Sciatic nerve (tissue), 2 donors: ENCODE data around the gene TBC1D1. TPM values are rescaled to one million over a fixed set of nuclear protein-coding genes. Genes with fewer than 3 reads are reported as not detected.

Source experiments
- ATAC-seq: fragments of 200-7000 bp; cut with Tn5 transposase; one replicate; pipeline ENCODE4 v1.9.1; 2020; ENCODE audit warnings: mild to moderate bottlenecking, moderate library complexity
- DNase-seq: peaks from one replicate; pipeline ENCODE4 v3.0.0-alpha.2; 2020; ENCODE audit warnings: low spot score
- intact Hi-C: fragments of 100-400 bp; cut with DNase I; formaldehyde crosslinking; loops from one replicate; pipeline ENCODE4 v1.14.2; 2022
- total RNA-seq: library from RNA; stranded (reverse); fragmentation: NEBNext Ultra II Directional; extraction: Animal tissue kit (Norgen Biotek cat#: 25700); gene quantifications from one replicate; pipeline ENCODE4 v1.2.1, GENCODE V29; 2021
- donor health status: DM: no; HTN: no; CAD: no.
- donor health status: DM: no; HTN: no; CAD: no.

The TBC1D1 gene
- total RNA-seq, 1 donor from 2014 or later: 48.0 TPM

DNA sequence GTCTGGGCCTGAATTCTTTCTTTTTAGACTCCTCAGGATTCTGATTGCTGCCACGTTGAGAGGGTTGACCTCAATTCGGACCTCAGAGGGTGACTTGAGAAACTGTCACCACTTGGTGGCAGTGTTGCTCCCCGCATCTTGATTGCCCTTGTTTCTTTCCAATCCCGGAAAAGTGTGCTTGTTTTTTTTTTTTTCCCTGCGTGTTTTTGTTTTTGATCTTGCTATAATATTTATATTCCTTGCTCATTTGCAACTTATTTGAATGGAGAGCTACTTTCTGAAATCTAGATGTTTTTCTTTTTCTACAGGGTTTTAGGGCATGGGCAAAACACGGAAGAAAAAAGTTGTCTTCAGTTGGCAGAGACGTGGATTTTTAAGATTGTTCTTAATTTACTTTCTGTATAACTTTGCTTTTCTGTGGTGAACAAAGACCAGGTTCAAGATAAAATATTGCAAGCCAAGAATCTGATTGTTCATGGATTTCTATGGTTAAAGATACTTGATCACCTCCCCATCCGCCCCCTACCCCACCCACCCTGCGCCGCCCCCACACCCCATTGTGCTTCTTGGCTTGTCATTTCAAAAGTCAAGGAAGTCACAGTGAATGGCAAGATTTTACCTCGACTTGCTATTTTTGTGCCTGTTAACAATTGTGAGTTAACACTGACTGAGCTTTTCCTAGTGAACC is 171.3 kb downstream of the TBC1D1 start:
- peak; percentile 88 for ATAC-seq
- intact Hi-C loops: loop anchor here (10.0 kb wide), 2 partner anchors 253 to 613 kb away; no protein-coding TSS in a partner anchor
- peak; percentile 90 for DNase-seq

DNA sequence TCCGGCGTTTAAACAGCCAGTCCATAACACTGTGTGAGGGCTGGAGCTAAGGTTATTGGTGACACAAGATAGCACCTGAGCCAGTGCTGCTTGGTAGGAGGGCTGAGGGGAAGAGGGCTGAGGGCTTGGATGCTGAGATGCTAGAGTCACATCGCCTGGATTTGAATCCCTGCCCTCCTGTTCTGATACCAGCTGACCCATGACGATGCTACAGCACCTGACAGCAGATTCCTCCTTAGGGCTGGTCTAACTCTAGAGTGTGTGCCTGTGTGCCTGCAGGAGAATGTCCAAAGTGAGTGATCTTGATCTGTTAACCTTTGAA is 171.9 kb downstream of the TBC1D1 start:
- intact Hi-C loops: loop anchor here (10.0 kb wide), 2 partner anchors 252 to 612 kb away; no protein-coding TSS in a partner anchor
- peak; percentile 85 for ATAC-seq
- DNase-seq: no peak

DNA sequence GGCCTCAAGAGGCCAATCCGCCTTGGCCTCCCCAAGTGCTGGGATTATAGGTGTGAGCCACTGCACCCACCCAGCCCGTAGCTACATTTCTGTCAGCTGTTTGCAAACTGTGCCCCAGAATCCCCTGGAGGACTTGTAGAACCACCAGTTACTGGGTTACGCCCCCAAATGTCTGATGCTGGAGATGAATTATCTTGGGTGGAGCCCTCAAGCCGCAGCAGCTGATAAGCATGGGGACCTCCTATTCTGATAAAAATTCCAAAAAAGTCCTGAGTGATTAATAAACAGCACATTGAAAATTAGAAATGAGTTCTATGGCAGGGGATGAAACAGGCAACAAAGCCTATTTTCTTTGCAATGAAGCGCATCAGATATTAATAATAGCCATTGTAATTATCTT is 174.3 kb downstream of the TBC1D1 start:
- intact Hi-C loops: loop anchor here (10.0 kb wide), 2 partner anchors 250 to 610 kb away; no protein-coding TSS in a partner anchor
- DNase-seq: no peak

DNA sequence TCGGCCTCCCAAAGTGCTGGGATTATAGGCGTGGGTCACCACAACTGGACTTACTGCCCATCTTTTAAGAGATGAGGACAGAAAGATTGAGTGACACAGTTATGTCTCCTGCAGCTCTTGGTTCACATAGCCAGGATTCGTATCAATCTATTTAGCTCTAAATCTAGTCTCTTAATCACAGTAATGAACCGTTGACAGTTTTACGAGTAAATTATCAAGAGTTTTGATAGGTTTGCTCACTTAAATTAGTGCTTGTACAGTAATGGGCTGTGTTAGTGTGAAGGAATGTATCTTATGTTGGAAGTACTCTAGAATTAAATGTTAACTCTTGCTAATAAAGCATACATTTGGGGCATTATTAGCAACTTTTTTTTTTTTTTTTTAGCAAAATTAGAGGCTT is 175.0 kb downstream of the TBC1D1 start:
- intact Hi-C loops: loop anchor here (10.0 kb wide), 2 partner anchors 249 to 609 kb away; no protein-coding TSS in a partner anchor
- DNase-seq (no peak), ATAC-seq (no peak)

More for the DNA sequence above, 174.3 kb downstream of the TBC1D1 start:
- no peak for ATAC-seq

DNA sequence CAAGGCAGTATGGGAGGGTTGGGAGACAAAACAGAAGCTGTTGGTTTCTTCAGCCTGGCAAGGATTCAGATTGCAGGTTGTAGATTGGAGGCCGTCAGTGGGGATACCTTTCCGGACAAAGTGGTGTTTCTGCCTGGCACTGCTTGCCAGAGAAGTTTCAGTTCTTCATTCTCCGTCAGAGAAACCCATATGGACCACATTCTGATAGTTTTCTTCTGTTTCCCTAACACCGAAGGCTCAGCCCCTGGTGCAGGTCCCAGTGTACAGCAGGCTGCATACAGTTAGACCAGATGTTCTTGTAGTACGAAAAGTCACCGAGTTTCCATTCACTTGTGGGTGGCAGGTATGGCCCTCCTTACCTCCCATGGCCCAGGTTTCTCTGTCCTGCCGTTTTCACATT is 176.6 kb downstream of the TBC1D1 start:
- no peak for ATAC-seq
- intact Hi-C loops: loop anchor here (10.0 kb wide), 2 partner anchors 247 to 607 kb away; no protein-coding TSS in a partner anchor
- no peak for DNase-seq

DNA sequence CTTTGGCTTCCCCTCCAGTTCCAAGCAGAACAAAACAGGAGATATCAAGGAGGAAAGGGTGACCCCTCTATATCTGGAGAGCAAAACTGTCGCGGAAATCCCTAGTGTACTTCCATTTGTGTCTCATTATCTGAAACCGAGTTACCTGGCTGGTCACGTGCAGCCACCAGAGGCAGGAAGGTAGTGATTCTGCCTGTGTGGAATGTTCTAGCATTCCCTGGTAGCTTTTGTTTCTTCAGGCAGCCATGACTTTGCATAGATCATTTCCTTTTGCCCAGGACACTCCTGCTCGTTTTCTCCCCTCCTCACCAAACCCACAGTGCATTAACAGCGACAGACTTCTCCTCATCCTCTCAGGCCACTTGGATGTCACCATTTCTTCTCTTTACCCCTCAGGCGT is 177.2 kb downstream of the TBC1D1 start:
- DNase-seq (no peak), ATAC-seq (no peak)
- intact Hi-C loops: loop anchor here (10.0 kb wide), 2 partner anchors 247 to 607 kb away; no protein-coding TSS in a partner anchor

DNA sequence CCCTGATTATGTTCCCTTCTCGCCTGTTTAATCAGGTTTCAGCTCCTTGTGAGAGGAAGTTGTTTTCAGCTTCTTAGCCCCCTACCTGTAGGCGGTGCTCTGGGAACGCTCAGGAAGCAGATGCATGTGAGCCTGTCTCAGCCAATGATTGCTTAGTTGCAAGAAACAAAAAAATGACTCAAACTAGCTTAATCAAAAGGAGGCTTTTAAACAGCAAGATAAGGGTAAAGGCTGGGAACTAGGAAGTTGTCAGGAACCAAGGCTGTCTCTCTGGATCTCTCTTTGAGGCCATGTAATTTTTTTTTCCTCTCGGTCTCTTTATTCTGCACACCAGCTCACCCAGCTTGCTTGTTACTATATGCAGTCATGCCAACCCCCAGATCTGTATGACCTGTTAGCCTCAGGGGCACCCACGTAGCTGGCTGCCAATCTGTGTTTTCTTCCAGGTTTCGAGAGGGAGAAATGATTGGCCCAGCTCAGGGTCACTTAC is 178.4 kb downstream of the TBC1D1 start:
- DNase-seq (no peak), ATAC-seq (peak; percentile 85)
- intact Hi-C loops: loop anchor here (10.0 kb wide), 2 partner anchors 245 to 605 kb away; no protein-coding TSS in a partner anchor

DNA sequence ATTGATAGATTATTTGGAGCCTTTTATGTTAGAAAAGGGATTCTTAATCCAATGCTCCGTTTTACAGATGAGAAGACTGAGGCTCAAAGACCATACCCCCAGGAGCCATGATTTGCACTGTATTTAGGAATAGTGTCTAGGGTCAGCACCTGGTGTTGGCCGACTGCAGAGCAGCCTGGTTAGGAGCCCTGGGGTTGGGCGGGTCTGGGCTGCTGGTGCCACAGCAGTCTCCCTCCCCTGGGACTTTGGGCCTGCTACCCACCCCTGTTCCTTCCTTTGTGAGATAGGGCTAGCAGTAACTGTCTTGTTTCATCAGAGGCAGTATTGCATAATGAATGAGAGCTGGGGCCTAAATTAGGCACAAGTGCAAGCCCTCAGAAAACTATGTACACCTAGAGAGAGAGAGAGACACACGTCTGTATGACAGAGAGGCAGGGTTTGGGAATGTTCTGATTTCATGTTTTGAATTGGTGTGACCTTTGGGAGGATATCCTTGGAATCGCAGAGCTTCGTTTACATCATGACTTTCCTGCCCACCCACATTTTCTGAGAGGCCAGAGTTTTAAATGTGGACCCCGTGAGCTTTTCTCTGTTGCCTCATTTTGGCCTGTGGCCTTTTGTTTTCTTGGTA is 181.0 kb downstream of the TBC1D1 start:
- peak; percentile 72 for ATAC-seq
- DNase-seq: no peak

DNA sequence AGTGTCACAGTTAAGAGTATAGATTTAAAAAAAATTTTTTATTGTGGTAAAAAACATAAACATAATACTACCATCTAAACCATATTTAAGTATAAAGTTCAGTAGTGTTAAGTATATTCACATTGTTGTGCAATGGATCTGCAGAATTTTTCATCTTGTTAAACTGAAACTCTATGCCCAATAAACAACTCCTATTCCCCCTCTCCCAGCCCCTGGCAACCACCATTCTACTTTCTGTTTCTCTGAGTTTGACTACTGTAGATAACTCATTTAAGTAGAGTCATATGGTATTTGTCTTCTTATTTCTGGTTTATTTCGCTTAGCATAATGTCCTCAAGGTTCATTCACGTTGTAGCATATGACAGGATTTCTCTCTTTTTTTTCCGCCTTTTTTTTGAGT is 181.7 kb downstream of the TBC1D1 start:
- DNase-seq: no peak
- ATAC-seq: no peak
- intact Hi-C loops: loop anchor here (5.0 kb wide), 1 partner anchor 90 kb away; no protein-coding TSS in a partner anchor

More for the DNA sequence above, 181.0 kb downstream of the TBC1D1 start:
- intact Hi-C loops: loop anchor here (5.0 kb wide), 1 partner anchor 90 kb away; no protein-coding TSS in a partner anchor

DNA sequence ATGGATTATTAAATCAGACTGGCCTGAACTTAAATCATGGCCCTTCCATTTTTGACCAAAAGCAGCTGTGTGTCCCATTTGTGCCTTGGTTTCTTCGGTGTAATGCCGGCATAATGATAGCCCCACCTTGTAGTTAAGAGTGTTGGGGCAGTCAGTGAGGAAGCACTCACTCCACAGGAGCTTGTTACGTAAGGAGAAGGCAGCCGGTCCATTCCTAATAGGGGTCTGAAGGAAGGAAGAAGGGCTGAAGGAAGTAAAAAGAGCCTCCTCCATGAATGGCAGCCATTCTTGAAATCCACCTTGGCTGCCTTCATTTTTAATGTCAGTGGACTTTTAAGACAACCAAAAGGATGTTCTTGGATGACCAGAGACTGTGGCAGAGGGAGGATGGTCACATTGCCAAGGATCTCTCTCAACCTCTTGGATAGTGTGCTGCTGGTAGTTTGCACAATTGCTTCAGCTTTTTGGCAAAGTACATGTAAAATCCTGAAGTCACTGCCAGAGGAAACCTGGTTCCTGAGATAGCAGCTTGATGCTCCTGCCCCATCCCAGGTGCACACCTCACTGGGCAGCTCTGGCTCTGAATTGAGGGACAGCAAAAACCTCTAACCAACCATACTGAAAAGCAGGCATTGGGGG is 182.8 kb downstream of the TBC1D1 start:
- intact Hi-C loops: loop anchor here (5.0 kb wide), 1 partner anchor 89 kb away; no protein-coding TSS in a partner anchor
- ATAC-seq (no peak), DNase-seq (no peak)

DNA sequence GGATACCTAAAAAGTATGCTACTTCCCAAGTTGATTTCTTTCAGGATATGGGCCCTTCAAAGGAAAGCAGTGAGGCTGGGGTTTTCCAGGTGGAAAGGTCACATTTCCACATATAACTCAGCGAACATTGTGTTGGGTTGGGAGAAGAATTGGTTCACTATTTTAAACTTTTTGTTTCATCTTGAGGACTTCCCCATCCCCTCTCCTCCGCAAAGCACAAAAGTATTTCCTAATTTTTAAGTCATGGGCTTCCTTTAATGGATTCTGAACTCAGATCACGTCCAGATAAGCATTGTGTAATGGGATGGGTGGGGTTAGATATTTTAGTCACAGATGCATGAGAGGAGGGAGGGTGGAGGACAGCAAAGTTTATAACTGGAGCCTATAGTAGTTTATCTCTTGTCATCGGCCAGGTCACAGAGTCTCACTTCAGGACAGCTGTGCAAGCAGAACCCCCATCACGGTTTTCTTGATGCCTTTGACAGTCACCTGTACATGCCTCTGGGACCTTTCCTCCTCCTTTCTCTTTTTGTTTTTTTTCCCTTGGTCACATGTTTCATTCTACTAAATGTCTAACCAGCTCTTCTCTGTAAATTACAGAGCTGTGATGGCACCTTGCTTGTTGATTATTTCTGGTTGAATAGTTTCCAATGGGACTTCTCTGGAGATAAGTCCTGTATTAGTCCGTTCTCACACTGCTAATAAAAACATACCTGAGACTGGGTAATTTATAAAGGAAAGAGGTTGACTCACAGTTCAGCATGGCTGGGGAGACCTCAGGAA is 184.7 kb downstream of the TBC1D1 start:
- intact Hi-C loops: no loop called here
- DNase-seq (no peak), ATAC-seq (peak; percentile 65)

DNA sequence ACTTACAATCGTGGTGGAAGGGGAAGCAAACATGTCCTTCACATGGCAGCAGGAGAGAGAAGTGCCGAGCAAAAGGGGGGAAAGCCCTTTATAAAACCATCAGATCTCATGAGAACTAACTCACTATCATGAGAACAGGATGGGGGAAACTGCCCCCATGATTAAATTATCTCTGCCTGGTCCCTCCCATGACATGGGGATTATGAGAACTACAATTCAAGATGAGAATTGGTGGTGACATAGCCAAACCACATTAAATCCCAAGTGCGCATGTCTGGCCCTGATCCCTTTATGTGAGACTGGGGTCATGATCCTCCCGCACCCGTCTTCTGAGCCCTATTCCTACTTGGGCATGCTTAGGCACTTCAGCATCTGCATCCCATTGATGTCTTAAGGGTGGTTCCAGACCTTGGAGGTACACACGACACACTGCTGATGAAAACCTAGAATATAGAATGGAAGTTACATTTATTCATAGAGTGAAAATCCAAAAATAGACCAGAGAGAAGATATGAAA is 185.3 kb downstream of the TBC1D1 start:
- ATAC-seq (no peak), DNase-seq (no peak)
- intact Hi-C loops: no loop called here

DNA sequence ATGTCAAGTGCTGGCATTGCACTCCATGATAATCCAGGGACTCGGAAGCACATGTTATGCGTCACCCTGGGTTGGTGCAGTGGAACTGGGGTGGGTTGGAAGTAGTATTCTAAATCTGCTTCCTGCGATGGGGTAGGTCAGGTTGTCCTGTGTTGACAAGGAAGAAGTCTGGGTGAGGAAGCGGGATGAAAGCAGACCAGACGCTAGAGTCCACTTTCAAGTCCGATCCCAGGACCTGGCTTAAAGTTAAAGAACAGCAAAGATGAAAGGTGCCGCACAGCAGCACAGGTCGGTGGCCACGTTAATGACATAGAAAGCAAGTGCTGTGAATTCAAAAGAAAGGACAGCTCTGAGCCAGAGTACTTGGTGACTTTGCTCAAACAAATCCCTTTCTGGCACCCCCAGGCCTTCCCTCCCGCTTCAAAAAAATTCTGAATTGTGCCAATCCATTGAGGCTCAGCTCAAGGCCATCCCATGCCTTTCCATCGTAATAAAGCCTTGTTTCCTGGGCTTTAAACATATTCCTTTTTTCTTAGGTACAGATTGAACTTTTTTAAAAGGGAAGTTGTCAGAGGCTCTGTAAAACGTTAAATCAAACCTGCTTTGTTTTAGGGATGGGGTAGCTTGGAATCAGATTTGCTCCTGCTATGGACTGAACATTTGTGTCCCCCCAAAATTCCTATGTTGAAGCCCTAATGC is 187.1 kb downstream of the TBC1D1 start:
- no peak for ATAC-seq
- intact Hi-C loops: no loop called here

DNA sequence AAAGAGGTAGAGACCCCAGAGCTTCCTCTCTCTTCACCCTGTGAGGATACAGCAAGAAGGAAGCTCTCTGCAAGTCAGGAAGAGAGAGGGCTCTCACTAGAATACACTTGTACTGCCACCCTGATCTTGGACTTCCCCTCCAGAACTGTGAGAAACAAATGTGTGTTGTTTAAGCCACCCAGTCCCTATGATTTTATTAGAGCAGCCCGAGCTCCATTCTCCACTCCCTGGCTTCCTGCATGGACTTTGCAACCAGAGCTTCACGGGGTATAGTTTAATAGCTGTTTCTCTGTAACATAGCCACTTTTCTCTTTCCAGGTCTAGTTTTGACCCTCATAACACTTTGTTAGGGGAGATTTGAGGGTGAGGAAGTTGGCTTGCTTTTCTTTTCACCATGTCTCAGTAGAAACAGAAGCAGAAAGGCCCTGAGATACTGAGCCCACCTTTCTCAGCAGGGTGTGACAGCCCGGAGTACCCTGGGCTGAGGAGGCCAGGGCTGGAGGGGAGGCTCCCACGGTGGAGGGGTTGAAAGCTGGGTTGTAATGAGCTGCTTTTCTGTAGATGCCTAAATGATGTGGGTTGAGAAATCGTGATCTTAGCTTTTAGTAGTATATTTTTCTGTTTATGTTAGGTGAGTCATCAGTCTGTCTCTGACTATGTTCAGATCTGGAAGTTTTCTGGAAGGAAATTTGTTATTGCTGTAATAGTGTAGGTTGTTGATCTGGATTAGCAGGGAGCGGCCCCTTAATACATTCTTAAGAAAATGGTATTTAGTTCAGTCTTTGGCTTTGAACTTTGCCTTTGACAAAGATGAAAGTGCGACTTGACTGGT is 187.9 kb downstream of the TBC1D1 start:
- ATAC-seq: peak; percentile 6
- intact Hi-C loops: no loop called here
- DNase-seq: no peak

More for the DNA sequence above, 187.1 kb downstream of the TBC1D1 start:
- DNase-seq: no peak

DNA sequence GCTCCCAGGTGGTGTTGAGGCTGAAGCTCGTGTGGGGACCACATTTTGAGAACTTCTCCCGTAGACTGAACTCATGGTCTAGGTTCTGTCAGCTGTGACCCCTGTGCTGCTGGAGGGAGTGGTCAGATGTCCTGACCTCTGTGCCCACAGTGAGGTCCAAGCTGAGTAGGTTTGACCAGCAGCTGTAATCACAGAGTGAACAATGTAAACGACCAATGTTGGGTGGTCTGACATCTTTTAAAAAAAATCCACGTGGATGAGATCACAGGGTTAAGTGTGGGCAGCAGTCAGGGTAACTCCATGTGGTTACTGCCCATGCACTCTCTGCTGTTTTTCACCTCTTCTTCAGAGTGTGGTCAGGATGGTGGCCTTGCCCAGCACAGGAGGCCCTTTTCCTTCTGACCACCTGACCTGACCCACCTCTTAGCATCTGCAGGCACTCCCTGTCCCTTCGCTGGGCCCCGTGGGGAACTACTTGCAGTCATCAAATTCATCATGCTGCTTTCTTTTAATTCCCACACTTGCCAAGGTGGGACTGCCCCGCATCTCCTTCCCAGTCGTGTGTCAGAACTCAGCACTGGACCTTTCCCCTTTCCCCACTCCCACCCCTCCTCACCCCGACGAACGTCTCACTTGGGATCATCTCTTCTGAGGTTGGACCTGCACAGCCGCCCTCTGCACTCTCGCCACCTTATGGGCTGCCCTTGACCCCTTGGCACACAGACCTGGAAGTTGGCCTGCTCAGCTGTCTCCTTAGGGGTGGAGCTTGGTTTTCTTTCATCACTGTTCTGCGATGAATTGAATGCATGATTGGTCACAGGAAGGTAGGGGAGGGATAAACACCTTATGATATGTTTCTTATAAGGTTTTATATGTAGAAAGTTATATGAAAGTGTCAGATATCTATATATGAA is 189.4 kb downstream of the TBC1D1 start:
- intact Hi-C loops: no loop called here
- DNase-seq: no peak
- peak; percentile 43 for ATAC-seq

DNA sequence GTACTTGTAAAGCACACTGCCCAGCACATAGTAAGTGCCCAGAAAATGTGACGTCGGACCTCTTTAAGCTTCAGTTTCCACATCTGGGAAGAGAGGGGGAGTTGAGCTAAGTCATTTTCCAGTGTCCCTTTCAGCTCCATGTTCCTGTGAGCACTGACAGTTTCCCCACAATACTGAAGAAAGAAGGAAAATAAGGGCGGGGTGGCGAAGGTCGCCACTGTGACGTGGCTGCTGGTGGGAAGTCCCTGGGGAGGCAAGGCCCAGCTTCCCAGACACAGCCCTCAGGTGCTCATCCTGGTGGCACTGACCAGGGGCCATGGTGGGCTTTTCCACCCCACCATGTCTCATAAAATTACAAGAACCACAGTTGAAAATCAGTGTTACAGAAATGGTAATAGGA is 191.1 kb downstream of the TBC1D1 start:
- intact Hi-C loops: no loop called here
- DNase-seq: no peak
- ATAC-seq: peak; percentile 22
